Endothelial cell of umbilical vein (primary cell): ENCODE results near the gene FUBP3.

Source experiments
- EZH2 ChIP-seq: IDR thresholded peaks from 2 replicates; pipeline ENCODE4 v1.6.1; 2012; ENCODE audit warnings: borderline replicate concordance, low read depth, mild to moderate bottlenecking, moderate library complexity, low read length, inconsistent platforms; ENCODE audit not compliant: severe bottlenecking
- FOS ChIP-seq: IDR thresholded peaks from 2 replicates; pipeline ENCODE4 v1.6.1; 2011; ENCODE audit warnings: mild to moderate bottlenecking, low read length, moderate library complexity, borderline replicate concordance; ENCODE audit not compliant: insufficient read depth
- GATA2 ChIP-seq: IDR thresholded peaks from 2 replicates; pipeline ENCODE4 v1.7.0; 2011; ENCODE audit warnings: low read depth, mild to moderate bottlenecking, moderate library complexity, mixed read lengths, low read length; ENCODE audit not compliant: insufficient read length, insufficient read depth
- JUN ChIP-seq: IDR thresholded peaks from 2 replicates; pipeline ENCODE4 v1.6.1; 2011; ENCODE audit warnings: borderline replicate concordance, low read depth; ENCODE audit not compliant: insufficient read length, insufficient read depth
- MYC ChIP-seq: IDR thresholded peaks from one replicate; pipeline ENCODE4 v1.6.1; 2011; ENCODE audit warnings: mild to moderate bottlenecking, low read depth, low read length
- POLR2A ChIP-seq: IDR thresholded peaks from 2 replicates; pipeline ENCODE4 v1.6.1; 2012; ENCODE audit warnings: low read depth, mild to moderate bottlenecking, control low read depth, low read length
- POLR2AphosphoS5 ChIP-seq: IDR thresholded peaks from 2 replicates; pipeline ENCODE4 v1.6.1; 2012; ENCODE audit warnings: low read depth, mild to moderate bottlenecking, control low read depth, low read length, moderate library complexity; ENCODE audit not compliant: insufficient read depth
- TF ChIP-seq, protein P1 (sequence below), 2 donors: IDR thresholded peaks; 1 replicate in 1 of 2; 2 replicates in 1 of 2; pipeline ENCODE4 v1.5.1; 2011; ENCODE audit warnings: low read length in 2 of 2, mild to moderate bottlenecking in 2 of 2, moderate library complexity in 2 of 2, control low read depth in 1 of 2, inconsistent platforms in 1 of 2, low read depth in 1 of 2; ENCODE audit not compliant: insufficient read depth in 1 of 2; ENCODE audit errors: extremely low read depth in 1 of 2
- TF ChIP-seq, protein P2 (sequence below): IDR thresholded peaks from 2 replicates; pipeline ENCODE4 v1.6.1; 2011; ENCODE audit not compliant: insufficient read depth, insufficient read length

DNA sequence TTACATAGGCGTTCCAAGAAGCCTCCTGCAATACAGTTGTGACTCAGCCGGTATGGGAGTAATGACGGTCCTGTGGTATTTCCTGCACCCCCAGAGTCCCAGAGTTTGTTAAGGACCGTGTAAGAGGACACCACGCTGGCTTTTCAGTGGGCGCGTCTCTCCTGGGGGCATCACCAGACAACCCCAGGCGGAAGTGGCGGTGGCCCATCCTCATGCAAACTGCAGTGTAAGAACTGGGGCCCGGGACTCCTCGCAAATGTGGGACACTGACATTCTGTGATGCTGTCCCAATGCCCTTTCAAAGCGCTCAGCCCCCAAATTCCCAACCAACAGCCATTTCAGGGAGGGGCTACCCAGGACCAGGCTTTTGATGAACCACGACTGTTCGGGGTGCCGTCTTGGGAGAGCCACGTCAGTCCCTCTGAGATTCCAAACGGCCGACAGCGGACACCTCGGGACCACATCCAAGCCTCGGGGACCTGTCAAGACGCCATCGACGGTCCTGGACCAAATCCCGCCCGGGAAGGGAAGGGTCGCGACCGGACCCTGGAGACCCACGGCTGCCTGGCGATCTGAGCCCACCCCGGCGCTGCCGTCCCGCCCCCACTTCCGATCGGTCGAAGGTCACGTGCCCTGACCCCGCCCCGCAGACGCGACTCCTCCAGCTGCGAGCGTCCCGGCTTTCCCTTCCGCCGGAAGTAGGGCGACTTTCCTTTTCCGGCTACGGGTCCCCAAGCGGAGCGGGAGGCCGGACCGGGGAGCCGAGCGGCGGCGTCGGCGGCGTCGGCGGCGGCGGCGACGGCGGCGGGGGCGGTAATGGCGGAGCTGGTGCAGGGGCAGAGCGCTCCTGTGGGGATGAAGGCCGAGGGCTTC lies at the start of gene FUBP3:
- TF ChIP-seq GATA2 (no peak), POLR2A (peak; percentile 50), EZH2 (no peak), POLR2AphosphoS5 (peak; percentile 90), MYC (no peak), JUN (no peak), FOS (peak; percentile 43)
- TF ChIP-seq, protein P1, sequence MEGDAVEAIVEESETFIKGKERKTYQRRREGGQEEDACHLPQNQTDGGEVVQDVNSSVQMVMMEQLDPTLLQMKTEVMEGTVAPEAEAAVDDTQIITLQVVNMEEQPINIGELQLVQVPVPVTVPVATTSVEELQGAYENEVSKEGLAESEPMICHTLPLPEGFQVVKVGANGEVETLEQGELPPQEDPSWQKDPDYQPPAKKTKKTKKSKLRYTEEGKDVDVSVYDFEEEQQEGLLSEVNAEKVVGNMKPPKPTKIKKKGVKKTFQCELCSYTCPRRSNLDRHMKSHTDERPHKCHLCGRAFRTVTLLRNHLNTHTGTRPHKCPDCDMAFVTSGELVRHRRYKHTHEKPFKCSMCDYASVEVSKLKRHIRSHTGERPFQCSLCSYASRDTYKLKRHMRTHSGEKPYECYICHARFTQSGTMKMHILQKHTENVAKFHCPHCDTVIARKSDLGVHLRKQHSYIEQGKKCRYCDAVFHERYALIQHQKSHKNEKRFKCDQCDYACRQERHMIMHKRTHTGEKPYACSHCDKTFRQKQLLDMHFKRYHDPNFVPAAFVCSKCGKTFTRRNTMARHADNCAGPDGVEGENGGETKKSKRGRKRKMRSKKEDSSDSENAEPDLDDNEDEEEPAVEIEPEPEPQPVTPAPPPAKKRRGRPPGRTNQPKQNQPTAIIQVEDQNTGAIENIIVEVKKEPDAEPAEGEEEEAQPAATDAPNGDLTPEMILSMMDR (IDR thresholded peaks at IDR 0.05; ENCODE audit: extremely low read depth in 1 of 2, insufficient read depth in 1 of 2, low read depth in 1 of 2, low read length in 2 of 2) = no peak
- TF ChIP-seq, protein P2, sequence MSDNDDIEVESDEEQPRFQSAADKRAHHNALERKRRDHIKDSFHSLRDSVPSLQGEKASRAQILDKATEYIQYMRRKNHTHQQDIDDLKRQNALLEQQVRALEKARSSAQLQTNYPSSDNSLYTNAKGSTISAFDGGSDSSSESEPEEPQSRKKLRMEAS = peak; percentile 75
